MM.1S (cell line): Measurements from ENCODE around the gene CDC20.

Experiments used
- CTCF ChIP-seq: fragments of 300-600 bp; sonication (generic); IDR thresholded peaks from 2 replicates; pipeline ENCODE4 v1.5.1; 2016; ENCODE audit warnings: antibody characterized with exemption, low read length, mixed read lengths
- EZH2 ChIP-seq: fragments of 300-600 bp; sonication (generic); optimal IDR thresholded peaks from 2 replicates; pipeline ENCODE3; 2017; ENCODE audit warnings: low read depth, mild to moderate bottlenecking, antibody characterized with exemption, low read length, mixed read lengths
- EZH2phosphoT487 ChIP-seq: fragments of 300-600 bp; sonication (generic); IDR thresholded peaks from 2 replicates; pipeline ENCODE4 v1.6.1; 2018; ENCODE audit warnings: antibody characterized with exemption, low read length

- TF ChIP-seq EZH2 (no peak), CTCF (peak; percentile 61), EZH2phosphoT487 (no peak)
Measured at GRCh38 chr1:43358121-43358745, 548 bp upstream of the CDC20 start.
